Upper lobe of right lung (tissue), 1 donor: ENCODE results near the gene SPOCK1. TPM values are rescaled to one million over a fixed set of nuclear protein-coding genes. Genes with fewer than 3 reads are reported as not detected.
"Not testable (repeated sequence)": the region's sequence is repeated elsewhere in the genome, so short reads cannot be mapped to it uniquely, and the experiment has no call there.

Source experiments
- ATAC-seq: fragments of 200-7000 bp; cut with Tn5 transposase; one replicate; pipeline ENCODE4 v1.9.1; 2020; ENCODE audit warnings: mild to moderate bottlenecking, moderate library complexity
- DNase-seq: peaks from one replicate; pipeline ENCODE4 v3.0.0-alpha.2; 2020
- H3K27ac ChIP-seq: fragments of 200-600 bp; one replicate; pipeline ENCODE4 v1.8.0; 2022
- H3K27me3 ChIP-seq: fragments of 200-600 bp; one replicate; pipeline ENCODE4 v1.8.0; 2022; ENCODE audit warnings: mild to moderate bottlenecking
- H3K36me3 ChIP-seq: fragments of 200-600 bp; one replicate; pipeline ENCODE4 v1.8.0; 2022
- H3K4me1 ChIP-seq: fragments of 200-600 bp; one replicate; pipeline ENCODE4 v1.8.0; 2022
- H3K4me3 ChIP-seq: fragments of 200-600 bp; one replicate; pipeline ENCODE4 v1.8.0; 2022; ENCODE audit warnings: mild to moderate bottlenecking
- H3K9me3 ChIP-seq: fragments of 200-600 bp; one replicate; pipeline ENCODE4 v1.8.0; 2022
- intact Hi-C: fragments of 100-400 bp; cut with DNase I; formaldehyde crosslinking; loops from one replicate; pipeline ENCODE4 v1.11.0; 2022
- total RNA-seq: library from RNA; stranded (reverse); fragmentation: NEBNext Ultra II Directional; extraction: Animal tissue kit (Norgen Biotek cat#: 25700); gene quantifications from one replicate; pipeline ENCODE4 v1.2.1, GENCODE V29; 2021
- TF ChIP-seq, protein P1 (sequence below): fragments of 200-600 bp; IDR thresholded peaks from one replicate; pipeline ENCODE4 v1.8.0; 2022; ENCODE audit warnings: antibody characterized with exemption
- donor health status: DM: no; HTN: yes; CAD: no; lungs with severe emphysema.

The SPOCK1 gene
- total RNA-seq, 1 donor from 2014 or later, result 4.0 TPM

DNA sequence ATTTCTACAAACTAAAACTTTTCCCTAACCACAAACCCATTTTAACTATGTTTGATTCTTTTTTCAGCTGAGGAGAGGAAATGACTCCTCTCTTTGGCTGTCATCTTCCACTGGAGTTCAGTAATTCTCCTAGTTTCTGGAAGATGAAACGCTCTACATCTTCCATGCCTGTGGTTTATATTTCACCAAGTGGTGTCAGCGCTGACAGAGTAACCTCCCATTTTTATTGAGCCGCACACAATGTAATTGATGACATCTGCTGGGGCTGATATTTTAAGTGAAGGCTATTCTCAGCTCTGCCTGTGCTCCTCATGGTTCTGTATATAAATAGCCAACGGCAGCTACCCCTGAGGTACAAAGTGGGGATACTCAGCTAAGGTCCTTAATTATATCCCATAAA, 234.6 kb downstream of the SPOCK1 start:
- DNase-seq, result no peak
- no peak overlapping the region for H3K4me3 ChIP-seq
- TF ChIP-seq, protein P1, sequence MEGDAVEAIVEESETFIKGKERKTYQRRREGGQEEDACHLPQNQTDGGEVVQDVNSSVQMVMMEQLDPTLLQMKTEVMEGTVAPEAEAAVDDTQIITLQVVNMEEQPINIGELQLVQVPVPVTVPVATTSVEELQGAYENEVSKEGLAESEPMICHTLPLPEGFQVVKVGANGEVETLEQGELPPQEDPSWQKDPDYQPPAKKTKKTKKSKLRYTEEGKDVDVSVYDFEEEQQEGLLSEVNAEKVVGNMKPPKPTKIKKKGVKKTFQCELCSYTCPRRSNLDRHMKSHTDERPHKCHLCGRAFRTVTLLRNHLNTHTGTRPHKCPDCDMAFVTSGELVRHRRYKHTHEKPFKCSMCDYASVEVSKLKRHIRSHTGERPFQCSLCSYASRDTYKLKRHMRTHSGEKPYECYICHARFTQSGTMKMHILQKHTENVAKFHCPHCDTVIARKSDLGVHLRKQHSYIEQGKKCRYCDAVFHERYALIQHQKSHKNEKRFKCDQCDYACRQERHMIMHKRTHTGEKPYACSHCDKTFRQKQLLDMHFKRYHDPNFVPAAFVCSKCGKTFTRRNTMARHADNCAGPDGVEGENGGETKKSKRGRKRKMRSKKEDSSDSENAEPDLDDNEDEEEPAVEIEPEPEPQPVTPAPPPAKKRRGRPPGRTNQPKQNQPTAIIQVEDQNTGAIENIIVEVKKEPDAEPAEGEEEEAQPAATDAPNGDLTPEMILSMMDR, result no peak
- intact Hi-C loops, result no loop called here
- no peaks in the 10 kb centered on the region for H3K9me3 ChIP-seq
- H3K27ac ChIP-seq, result no peak overlapping the region
- no peaks in the 10 kb centered on the region for H3K4me1 ChIP-seq
- ATAC-seq, result no peak
- H3K27me3 ChIP-seq, result no peaks in the 10 kb centered on the region
- H3K36me3 ChIP-seq, result no peaks in the 10 kb centered on the region

DNA sequence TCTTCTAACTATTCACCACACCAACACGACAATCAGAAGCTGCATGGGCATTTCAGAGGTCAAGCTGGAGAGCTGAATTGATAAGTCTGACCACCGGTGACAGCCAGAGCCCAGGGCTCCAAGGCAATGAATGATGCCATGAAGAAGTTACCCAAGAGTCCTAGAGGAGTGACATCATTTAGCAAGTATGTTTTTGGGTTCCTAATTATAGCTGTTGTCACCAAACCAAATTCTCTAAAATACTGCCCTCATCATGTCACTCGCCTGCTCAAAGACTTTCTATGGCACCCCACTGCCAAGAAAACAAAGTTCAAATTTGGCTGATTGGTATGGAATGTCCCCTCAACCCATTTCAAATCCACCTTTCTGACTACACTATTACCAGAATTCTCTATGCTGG, 235.1 kb downstream of the SPOCK1 start:
- ATAC-seq, result no peak
- Histone ChIP-seq H3K4me3 (no peak overlapping the region), H3K36me3 (no peaks in the 10 kb centered on the region), H3K4me1 (no peaks in the 10 kb centered on the region), H3K9me3 (no peaks in the 10 kb centered on the region), H3K27me3 (no peaks in the 10 kb centered on the region), H3K27ac (no peak overlapping the region)
- intact Hi-C loops, result no loop called here
- TF ChIP-seq, protein P1, result no peak
- DNase-seq, result no peak

DNA sequence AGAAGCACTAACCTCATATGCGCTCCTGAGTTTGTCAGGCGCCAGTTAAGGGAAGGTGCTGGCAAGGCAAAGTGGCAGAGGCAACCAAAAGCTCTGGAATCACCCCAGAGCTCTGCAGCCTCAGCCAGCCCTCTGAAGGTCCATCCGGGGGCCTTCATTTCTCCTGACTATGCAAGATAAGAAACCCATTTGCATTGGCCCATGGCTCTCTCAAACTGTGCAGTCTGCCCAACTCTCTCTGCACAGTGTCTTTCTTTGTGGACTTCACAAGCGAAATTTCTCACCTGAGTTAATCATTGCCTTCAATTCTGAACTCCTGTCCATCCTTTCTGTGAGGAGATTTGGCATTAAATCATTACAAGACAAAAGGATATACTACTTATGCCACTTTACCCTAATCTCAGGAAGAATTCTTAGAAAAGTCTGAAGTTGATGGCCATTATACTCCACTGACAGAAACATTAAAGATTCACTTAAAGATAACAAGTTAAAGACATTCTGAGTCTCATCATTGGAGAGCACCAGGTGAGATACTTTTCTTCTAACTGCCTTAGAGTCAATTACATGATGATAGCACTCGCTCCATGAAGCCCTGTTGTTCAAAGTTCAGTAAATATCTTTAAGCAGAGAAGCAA, 235.6 kb downstream of the SPOCK1 start:
- intact Hi-C loops, result no loop called here
- TF ChIP-seq, protein P1, result no peak
- Histone ChIP-seq H3K9me3 (no peaks in the 10 kb centered on the region), H3K27ac (no peak overlapping the region), H3K4me3 (no peak overlapping the region), H3K36me3 (no peaks in the 10 kb centered on the region), H3K4me1 (no peaks in the 10 kb centered on the region), H3K27me3 (no peaks in the 10 kb centered on the region)
- ATAC-seq, result no peak
- DNase-seq, result no peak

DNA sequence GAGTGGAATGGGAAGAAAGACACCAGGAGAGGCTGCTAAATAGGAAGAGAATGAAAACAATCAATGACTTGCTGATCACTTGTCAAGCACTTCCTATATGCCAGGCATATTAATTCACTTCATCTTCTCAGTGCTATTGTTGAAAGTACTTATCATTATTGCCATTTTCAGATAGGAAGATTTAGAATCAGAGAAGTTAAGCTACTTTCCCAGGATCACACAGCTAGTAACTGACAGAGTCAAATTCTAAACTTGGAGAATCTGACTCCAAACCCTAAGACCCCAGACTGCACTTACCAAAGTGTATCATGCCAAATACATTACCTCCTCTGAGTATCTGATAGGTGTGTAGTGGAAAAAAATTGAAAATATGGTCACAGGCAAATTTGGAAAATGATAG, 236.3 kb downstream of the SPOCK1 start:
- ATAC-seq (no peak), DNase-seq (no peak)
- TF ChIP-seq, protein P1, result no peak
- no peaks in the 10 kb centered on the region for H3K4me1 ChIP-seq
- H3K4me3 ChIP-seq, result no peak overlapping the region
- H3K36me3 ChIP-seq, result no peaks in the 10 kb centered on the region
- intact Hi-C loops, result no loop called here
- H3K9me3 ChIP-seq, result no peaks in the 10 kb centered on the region
- no peak overlapping the region for H3K27ac ChIP-seq
- H3K27me3 ChIP-seq, result no peaks in the 10 kb centered on the region

DNA sequence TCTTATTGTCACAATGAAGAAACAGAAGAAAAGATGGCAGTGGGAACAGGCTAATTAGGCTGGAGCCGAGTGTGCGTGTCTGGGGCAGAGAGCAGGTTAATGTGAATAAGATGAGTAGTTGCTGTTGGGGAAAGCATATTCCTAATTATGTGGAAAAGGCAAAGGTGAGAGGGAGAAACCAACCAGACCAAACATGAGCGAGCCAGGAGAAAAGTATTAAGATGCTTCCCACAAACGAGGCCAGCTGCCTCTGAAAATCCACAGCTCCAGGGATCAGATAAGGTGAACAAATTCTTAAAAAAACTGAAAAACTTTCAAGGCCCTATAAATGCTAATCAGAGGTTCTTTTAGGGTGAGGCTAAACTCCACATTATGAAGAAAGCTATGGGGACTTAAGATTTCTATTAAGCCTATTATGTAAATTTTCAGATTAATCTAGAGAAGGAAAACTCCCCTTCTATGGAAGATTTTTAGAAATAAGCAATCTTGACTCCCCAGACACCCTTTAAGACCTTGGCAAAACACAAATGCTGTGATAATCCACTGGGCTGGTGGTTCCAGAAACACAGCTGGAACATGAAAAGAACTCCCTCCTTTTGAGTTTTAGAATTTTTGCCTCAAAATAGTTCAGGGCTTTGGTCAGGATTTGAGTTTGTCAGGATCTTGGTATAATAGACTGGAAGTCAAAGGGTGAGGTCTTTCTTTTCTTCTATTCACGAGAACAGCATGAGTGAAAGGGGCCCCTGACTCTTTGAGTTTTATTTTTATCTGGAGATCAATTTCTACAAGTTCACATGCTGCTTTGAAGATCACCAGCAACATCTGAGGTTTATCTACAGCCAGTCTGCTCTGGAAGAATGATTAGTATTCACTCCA, 238.1 kb downstream of the SPOCK1 start:
- no peaks in the 10 kb centered on the region for H3K27me3 ChIP-seq
- intact Hi-C loops, result no loop called here
- H3K4me3 ChIP-seq, result no peak overlapping the region
- no peak for ATAC-seq
- DNase-seq, result no peak
- TF ChIP-seq, protein P1, result no peak
- no peak overlapping the region for H3K27ac ChIP-seq
- H3K36me3 ChIP-seq, result no peaks in the 10 kb centered on the region
- H3K9me3 ChIP-seq, result no peaks in the 10 kb centered on the region
- H3K4me1 ChIP-seq, result no peaks in the 10 kb centered on the region

DNA sequence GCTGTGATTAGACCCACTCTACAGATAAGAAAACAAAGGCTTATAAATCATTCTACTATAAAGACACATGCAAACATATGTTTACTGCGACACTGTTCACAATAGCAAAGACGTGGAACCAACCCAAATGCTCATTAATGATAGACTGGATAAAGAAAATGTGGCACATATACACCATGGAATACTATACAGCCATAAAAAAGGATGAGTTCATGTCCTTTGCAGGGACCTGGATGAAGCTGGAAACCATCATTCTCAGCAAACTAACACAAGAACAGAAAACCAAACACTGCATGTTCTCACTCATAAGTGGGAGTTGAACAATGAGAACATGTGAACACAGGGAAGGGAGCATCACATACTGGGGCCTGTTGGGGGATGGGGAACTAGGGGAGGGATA, 240.0 kb downstream of the SPOCK1 start:
- H3K4me1 ChIP-seq, H3K27me3 ChIP-seq, H3K36me3 ChIP-seq, ATAC-seq, H3K27ac ChIP-seq, H3K4me3 ChIP-seq, DNase-seq, H3K9me3 ChIP-seq, intact Hi-C loops: not testable (repeated sequence)
